Lung (tissue), 12 donors: ENCODE measurements around the gene CALM3. TPM values are rescaled to one million over a fixed set of nuclear protein-coding genes. Genes with fewer than 3 reads are reported as not detected.

Experiments
- ATAC-seq: fragments of 200-7000 bp; cut with Tn5 transposase; one replicate; pipeline ENCODE4 v1.9.1; 2020; ENCODE audit warnings: moderate number of reproducible peaks; ENCODE audit not compliant: insufficient read depth, low FRiP score
- DNase-seq, 3 donors: peaks; one replicate each; pipeline ENCODE4 v3.0.0-alpha.2; 2013 to 2017
- H3K27ac ChIP-seq, 2 donors: one replicate each; pipeline ENCODE4 v1.5.1; 2013; ENCODE audit warnings: mild to moderate bottlenecking in 2 of 2, moderate library complexity in 2 of 2, control low read depth in 1 of 2, inconsistent platforms in 1 of 2, low read depth in 1 of 2, low read length in 1 of 2
- H3K27me3 ChIP-seq, 3 donors: one replicate each; pipeline ENCODE4 v1.5.1; 2013; ENCODE audit warnings: low read length in 2 of 3; ENCODE audit not compliant: control insufficient read depth in 3 of 3, insufficient read depth in 3 of 3
- H3K36me3 ChIP-seq, 4 donors: one replicate each; pipeline ENCODE4 v1.5.1; 2013; ENCODE audit warnings: low read length in 4 of 4, mild to moderate bottlenecking in 1 of 4, moderate library complexity in 1 of 4; ENCODE audit not compliant: control insufficient read depth in 4 of 4, insufficient read depth in 4 of 4
- H3K4me1 ChIP-seq, 5 donors: one replicate each; pipeline ENCODE4 v1.5.1; 2013; ENCODE audit warnings: low read length in 5 of 5, mild to moderate bottlenecking in 2 of 5, moderate library complexity in 1 of 5; ENCODE audit not compliant: control insufficient read depth in 5 of 5, insufficient read depth in 5 of 5
- H3K4me3 ChIP-seq: one replicate; pipeline ENCODE4 v1.5.1; 2013; ENCODE audit warnings: mild to moderate bottlenecking, control low read depth, moderate library complexity
- H3K9ac ChIP-seq, 2 donors: one replicate each; pipeline ENCODE4 v1.5.1; 2013; ENCODE audit warnings: low read length in 2 of 2, control low read depth in 1 of 2; ENCODE audit not compliant: insufficient read depth in 1 of 2
- H3K9me3 ChIP-seq, 4 donors: one replicate each; pipeline ENCODE4 v1.5.1; 2013; ENCODE audit warnings: low read length in 3 of 4, mild to moderate bottlenecking in 1 of 4, moderate library complexity in 1 of 4; ENCODE audit not compliant: control insufficient read depth in 4 of 4, insufficient read depth in 3 of 4
- CTCF ChIP-seq: IDR thresholded peaks from 2 replicates; pipeline ENCODE4 v1.5.1; 2012; ENCODE audit warnings: mild to moderate bottlenecking; ENCODE audit errors: control extremely low read depth, extremely low read depth
- WGBS, 2 donors: extraction: QIAGEN DNeasy Blood & Tissue Kit; methylation state at CpG; one replicate each; pipeline ENCODE4 v1.1.7; 2013; 5-methylcytosine and 5-hydroxymethylcytosine counted together
- polyA plus RNA-seq, 2 donors: library from polyadenylated mRNA; stranded (reverse); fragments of 200-250 nt; gene quantifications; one replicate each; pipeline ENCODE4 v1.2.1, GENCODE V29; 2013
- total RNA-seq, 2 donors: library from RNA; depleted of rRNA in 1 of 2; stranded (reverse); fragments of >200 nt in 1 of 2; gene quantifications; one replicate each; pipeline ENCODE4 v1.2.1, GENCODE V29; 2014 to 2021
- donor health status: control.
- donor health status: control.
- donor health status: Bipolar disorder and iron deficiency.
- donor health status: healthy.
- donor health status: DM: yes; HTN: yes; CAD: no.

Gene CALM3
- total and polyA plus RNA-seq, 4 donors, result 126 to 202 (median 162) TPM

GRCh38 chr19:46606019-46606418 is 4.9 kb downstream of the CALM3 start:
- WGBS, 2 donors, result 84 to 90% methylated on average over 11 of the region's 11 CpGs
- no peaks in the 10 kb centered on the region for H3K9me3 ChIP-seq
- no peak overlapping the region for H3K9ac ChIP-seq
- DNase-seq (no peak), ATAC-seq (no peak)
- no peaks in the 10 kb centered on the region for H3K27me3 ChIP-seq
- no peak overlapping the region for H3K27ac ChIP-seq
- H3K4me1 ChIP-seq, result peaks cover 7 to 23% (median 13%) of the 10 kb centered on the region in 5 donors
- no peak overlapping the region for H3K4me3 ChIP-seq
- peaks cover 5 to 51% (median 41%) of the 10 kb centered on the region in 4 donors for H3K36me3 ChIP-seq
- no peak for TF ChIP-seq CTCF

DNA sequence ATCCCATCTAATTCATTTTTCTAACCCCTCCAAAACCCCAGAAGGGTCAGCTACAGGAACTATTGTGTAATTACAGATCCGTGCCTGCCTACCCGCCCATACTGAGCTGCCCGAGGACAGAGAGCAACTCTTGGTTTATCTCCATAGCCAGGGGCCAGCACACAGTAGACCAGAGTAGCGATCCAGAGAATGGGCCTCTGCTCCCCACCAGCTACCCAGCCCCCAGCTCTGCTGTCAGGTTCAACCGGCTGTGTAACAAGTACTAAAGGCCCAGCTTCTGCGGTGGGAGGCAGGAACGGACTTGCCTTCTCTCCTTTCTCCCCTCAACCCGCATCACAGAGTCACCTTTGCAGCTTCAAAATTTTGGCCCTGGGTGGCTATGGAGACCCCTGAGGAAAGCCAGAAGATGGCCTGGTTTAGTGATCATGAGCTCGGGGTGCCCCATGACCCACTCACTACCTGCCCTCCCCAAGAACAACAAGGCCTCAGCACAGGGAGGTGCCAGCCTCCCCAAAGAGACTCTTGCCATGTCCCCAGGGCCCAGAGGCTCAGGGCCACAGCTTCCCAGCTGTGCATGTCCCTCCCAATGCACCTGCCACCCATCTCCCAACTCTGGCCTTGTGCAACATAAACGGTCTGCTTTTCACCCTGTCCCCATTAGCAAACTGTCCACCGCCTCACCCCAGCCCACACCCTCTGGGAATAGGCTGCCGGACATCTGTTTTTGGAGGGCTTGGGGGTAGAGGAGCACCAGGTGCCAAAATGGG is 5.7 kb downstream of the CALM3 start:
- Histone ChIP-seq H3K27me3 (no peaks in the 10 kb centered on the region), H3K4me1 (peaks cover 7 to 23% (median 13%) of the 10 kb centered on the region in 5 donors), H3K36me3 (peaks cover 5 to 54% (median 42%) of the 10 kb centered on the region in 4 donors), H3K4me3 (no peak overlapping the region), H3K9ac (no peak overlapping the region), H3K27ac (no peak overlapping the region), H3K9me3 (no peaks in the 10 kb centered on the region)
- WGBS, 2 donors, result 78 to 86% methylated on average over 12 of the region's 12 CpGs
- ATAC-seq (no peak), DNase-seq (no peak)
- no peak for TF ChIP-seq CTCF

GRCh38 chr19:46607448-46607841 is 6.3 kb downstream of the CALM3 start:
- H3K36me3 ChIP-seq, result peaks cover 5 to 54% (median 42%) of the 10 kb centered on the region in 4 donors
- DNase-seq (no peak), ATAC-seq (no peak)
- H3K27me3 ChIP-seq, result no peaks in the 10 kb centered on the region
- 92 to 94% methylated on average over 12 of the region's 12 CpGs for WGBS, 2 donors
- H3K27ac ChIP-seq, result no peak overlapping the region
- no peak for TF ChIP-seq CTCF
- no peak overlapping the region for H3K4me3 ChIP-seq
- no peaks in the 10 kb centered on the region for H3K9me3 ChIP-seq
- H3K4me1 ChIP-seq, result peaks cover 7 to 20% (median 13%) of the 10 kb centered on the region in 5 donors
- no peak overlapping the region for H3K9ac ChIP-seq
